PC-9 (cell line): ENCODE data around the gene CDK6. TPM values are rescaled to one million over a fixed set of nuclear protein-coding genes. Genes with fewer than 3 reads are reported as not detected.

Experiments used
- BruUV-seq: library from RNA; stranded (reverse); fragments of 400-500 nt; replicated peaks from 2 replicates; lab custom pipeline; 2021; lab: Mats Ljungman, UMichigan
- CTCF ChIA-PET: fragments of 300-600 bp; sonication (Branson Sonifier 250); formaldehyde crosslinking; loops from one replicate; lab custom pipeline; 2022; ENCODE audit warnings: antibody characterized with exemption; lab: Charles Lee
- POLR2A ChIA-PET: fragments of 300-600 bp; sonication (Branson Sonifier 250); formaldehyde crosslinking; loops from one replicate; lab custom pipeline; 2022; ENCODE audit warnings: antibody characterized with exemption; ENCODE audit not compliant: unreplicated experiment; lab: Charles Lee
- DNase-seq, 2 experiments: peaks; one replicate each; pipeline versions ENCODE4 v3.0.0 to v3.0.0-alpha.2; 2015 to 2022; ENCODE audit warnings: mixed read lengths in 1 of 2
- H2AFZ ChIP-seq: fragments of 200-600 bp; sonication (generic); 2 replicates; pipeline ENCODE4 v1.8.1; 2017; ENCODE audit warnings: antibody characterized with exemption
- H3F3A ChIP-seq: fragments of 200-600 bp; sonication (generic); 2 replicates; pipeline ENCODE4 v1.8.1; 2017; ENCODE audit warnings: antibody characterized with exemption, mild to moderate bottlenecking, low read depth; ENCODE audit not compliant: insufficient read depth
- H3K27ac ChIP-seq: fragments of 200-600 bp; sonication (generic); 2 replicates; pipeline ENCODE4 v1.6.1; 2016; ENCODE audit warnings: mixed run types
- H3K27me3 ChIP-seq: fragments of 200-600 bp; sonication (generic); 2 replicates; pipeline ENCODE4 v1.6.1; 2016; ENCODE audit warnings: low read depth, mixed run types; ENCODE audit not compliant: insufficient read depth
- H3K36me3 ChIP-seq: fragments of 200-600 bp; sonication (generic); 2 replicates; pipeline ENCODE4 v1.6.1; 2016; ENCODE audit warnings: low read depth, mixed run types
- H3K4me1 ChIP-seq: fragments of 200-600 bp; sonication (generic); replicated peaks from 2 replicates; pipeline ENCODE4 v1.6.1; 2016; ENCODE audit warnings: mixed run types; ENCODE audit not compliant: insufficient read depth
- H3K4me2 ChIP-seq: fragments of 200-600 bp; sonication (generic); 2 replicates; pipeline ENCODE4 v1.6.1; 2017; ENCODE audit warnings: mixed run types
- H3K4me3 ChIP-seq: fragments of 200-600 bp; sonication (generic); 2 replicates; pipeline ENCODE4 v1.6.1; 2016; ENCODE audit warnings: mixed run types
- H3K79me2 ChIP-seq: fragments of 200-600 bp; sonication (generic); 2 replicates; pipeline ENCODE4 v1.6.1; 2017; ENCODE audit warnings: low read depth, mixed run types
- H3K9me2 ChIP-seq: fragments of 200-600 bp; sonication (generic); 2 replicates; pipeline ENCODE4 v1.8.1; 2017; ENCODE audit warnings: mild to moderate bottlenecking; ENCODE audit not compliant: insufficient read depth
- H3K9me3 ChIP-seq: fragments of 200-600 bp; sonication (generic); 2 replicates; pipeline ENCODE4 v1.8.1; 2016; ENCODE audit warnings: low read depth; ENCODE audit not compliant: insufficient read depth
- H4K20me1 ChIP-seq: fragments of 200-600 bp; sonication (generic); 2 replicates; pipeline ENCODE4 v1.8.1; 2017; ENCODE audit not compliant: insufficient read depth
- CTCF ChIP-seq: fragments of 200-600 bp; sonication (generic); conservative IDR thresholded peaks from 2 replicates; pipeline ENCODE4 v1.6.1; 2017; ENCODE audit warnings: mixed run types, antibody characterized with exemption, mild to moderate bottlenecking, moderate library complexity
- EZH2 ChIP-seq: fragments of 200-600 bp; sonication (generic); IDR thresholded peaks from 2 replicates; pipeline ENCODE4 v1.8.0; 2017; ENCODE audit warnings: antibody characterized with exemption, low read depth
- intact Hi-C: fragments of 100-400 bp; cut with micrococcal nuclease; formaldehyde crosslinking; loops from one replicate; pipeline ENCODE4 v1.10.0; 2022; ENCODE audit not compliant: unreplicated experiment
- total RNA-seq: library from RNA; stranded (reverse); gene quantifications from 2 replicates; pipeline ENCODE4 v1.2.3, GENCODE V29; 2021

Gene CDK6
- total RNA-seq, 1 experiment from 2014 or later: 49.5 TPM

- CTCF ChIA-PET: no interaction called here
Measured at GRCh38 chr7:92777993-92778392, 58.4 kb downstream of the CDK6 start.

GRCh38 chr7:92773808-92774207, 62.6 kb downstream of the CDK6 start:
- no TSS peak for BruUV-seq
- Histone ChIP-seq H3K4me3 (no peak overlapping the region), H3K27me3 (no peaks in the 10 kb centered on the region), H2AFZ (no peak overlapping the region), H3K9me3 (no peaks in the 10 kb centered on the region; the same call in 1 of the 2 replicates), H4K20me1 (no peaks in the 10 kb centered on the region), H3K9me2 (no peaks in the 10 kb centered on the region), H3K36me3 (0 out of 2 replicates have a peak, but pooled peaks cover 2% of the 10 kb centered on the region), H3K27ac (no peak overlapping the region), H3K4me1 (peaks cover 5% of the 10 kb centered on the region; the same call in 1 of the 2 replicates), H3F3A (no peaks in the 10 kb centered on the region), H3K4me2 (no peak overlapping the region), H3K79me2 (peaks cover 7% of the 10 kb centered on the region; the same call in 1 of the 2 replicates)
- ChIA-PET POLR2A (no interaction called here), CTCF (no interaction called here)
- no peak for DNase-seq
- intact Hi-C loops: no loop called here
- TF ChIP-seq CTCF (no peak), EZH2 (no peak)

More at GRCh38 chr7:92777993-92778392, 58.4 kb downstream of the CDK6 start:
- H3K36me3 ChIP-seq: no peaks in the 10 kb centered on the region
- H3K79me2 ChIP-seq: peaks cover 21% of the 10 kb centered on the region
- no peak overlapping the region for H3K4me3 ChIP-seq
- H3K27me3 ChIP-seq: no peaks in the 10 kb centered on the region
- no peaks in the 10 kb centered on the region for H3F3A ChIP-seq
- H3K4me1 ChIP-seq: no peaks in the 10 kb centered on the region
- no peak for DNase-seq
- no peak overlapping the region for H3K4me2 ChIP-seq
- POLR2A ChIA-PET: no interaction called here
- H4K20me1 ChIP-seq: peaks cover 8% of the 10 kb centered on the region; the same call in 1 of the 2 replicates
- no TSS peak for BruUV-seq
- H3K9me3 ChIP-seq: no peaks in the 10 kb centered on the region; the same call in 1 of the 2 replicates
- no peak overlapping the region for H2AFZ ChIP-seq
- no peak overlapping the region for H3K27ac ChIP-seq
- H3K9me2 ChIP-seq: no peaks in the 10 kb centered on the region
- intact Hi-C loops: no loop called here
- TF ChIP-seq EZH2: no peak
- TF ChIP-seq CTCF: no peak

DNA sequence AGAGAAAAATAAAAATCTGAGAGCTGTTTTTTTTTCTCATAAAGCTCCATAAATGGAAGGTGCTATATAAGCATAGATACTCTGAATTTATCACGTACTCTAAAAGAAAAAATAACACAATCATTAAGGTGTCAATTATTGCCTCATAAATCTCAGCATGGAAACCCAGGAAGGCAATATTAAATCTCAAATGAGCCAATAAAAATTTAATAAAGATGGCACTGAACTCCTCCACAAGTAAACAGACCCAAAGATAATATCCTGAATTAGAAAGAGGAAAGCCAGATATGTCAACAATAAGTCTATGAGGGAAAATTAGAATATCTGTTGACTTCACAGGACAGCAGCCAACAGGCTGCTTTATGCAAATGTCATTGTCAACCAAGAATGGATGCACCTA, 66.5 kb downstream of the CDK6 start:
- POLR2A ChIA-PET: interaction anchor here (0.7 kb wide), 1 partner anchor 24 kb away, joined by 3 read pairs; no protein-coding TSS in a partner anchor
- no peaks in the 10 kb centered on the region for H3K9me2 ChIP-seq
- H4K20me1 ChIP-seq: no peaks in the 10 kb centered on the region
- DNase-seq: no peak
- 0 out of 2 replicates have a peak, but pooled peaks cover 7% of the 10 kb centered on the region for H3K36me3 ChIP-seq
- no peaks in the 10 kb centered on the region for H3K27me3 ChIP-seq
- H3K4me2 ChIP-seq: no peak overlapping the region
- peaks cover 45% of the 10 kb centered on the region for H3K4me1 ChIP-seq
- H3K9me3 ChIP-seq: no peaks in the 10 kb centered on the region
- no peak overlapping the region for H3K4me3 ChIP-seq
- H3F3A ChIP-seq: peaks cover 29% of the 10 kb centered on the region
- H3K27ac ChIP-seq: 0 out of 2 replicates have a peak overlapping the region, but pooled peaks have one; percentile 7
- no peak overlapping the region for H2AFZ ChIP-seq
- TF ChIP-seq CTCF (no peak), EZH2 (no peak)
- intact Hi-C loops: loop anchor here (5.0 to 10.0 kb wide), 3 partner anchors 148 to 345 kb away; partner anchors contain the start of gene SAMD9
- CTCF ChIA-PET: no interaction called here
- peaks cover 13% of the 10 kb centered on the region for H3K79me2 ChIP-seq
- no TSS peak for BruUV-seq
